ENCODE results near the gene ANGPTL7.

ANGPTL7 gene, protein sequence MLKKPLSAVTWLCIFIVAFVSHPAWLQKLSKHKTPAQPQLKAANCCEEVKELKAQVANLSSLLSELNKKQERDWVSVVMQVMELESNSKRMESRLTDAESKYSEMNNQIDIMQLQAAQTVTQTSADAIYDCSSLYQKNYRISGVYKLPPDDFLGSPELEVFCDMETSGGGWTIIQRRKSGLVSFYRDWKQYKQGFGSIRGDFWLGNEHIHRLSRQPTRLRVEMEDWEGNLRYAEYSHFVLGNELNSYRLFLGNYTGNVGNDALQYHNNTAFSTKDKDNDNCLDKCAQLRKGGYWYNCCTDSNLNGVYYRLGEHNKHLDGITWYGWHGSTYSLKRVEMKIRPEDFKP

DNA sequence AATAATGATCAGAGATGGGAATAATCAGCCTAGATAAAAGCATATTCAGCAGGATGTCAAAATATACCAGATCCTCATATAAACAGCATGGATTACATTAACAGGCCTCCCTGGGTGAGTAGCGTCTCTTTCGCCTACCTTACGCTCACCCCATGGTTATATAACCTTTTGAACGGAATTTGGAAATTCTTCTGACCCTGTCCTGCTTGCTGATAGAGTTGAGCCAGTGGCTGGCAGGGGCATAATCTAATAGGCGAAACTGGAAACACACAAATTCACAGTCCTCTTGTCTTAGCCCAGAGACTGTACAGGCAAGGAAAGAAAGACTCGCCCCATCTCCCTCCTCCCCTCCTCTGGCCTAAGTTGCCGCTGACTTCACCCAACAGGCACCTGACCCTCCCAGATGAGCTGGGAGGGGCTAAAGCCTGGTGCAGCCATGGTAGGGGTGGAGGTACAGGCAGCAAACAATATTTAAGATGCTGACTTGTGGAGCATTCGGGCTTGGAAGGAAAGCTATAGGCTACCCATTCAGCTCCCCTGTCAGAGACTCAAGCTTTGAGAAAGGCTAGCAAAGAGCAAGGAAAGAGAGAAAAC is at the start of gene ANGPTL7:
Gene ANGPTL7 (plus strand): TSS at position 498 of the 594 bp plus-strand sequence. CDS start 225 bp downstream, outside the sequence.
- DNase-seq (ENCODE audit: low read depth), result no peak
- TF ChIP-seq, protein P1, sequence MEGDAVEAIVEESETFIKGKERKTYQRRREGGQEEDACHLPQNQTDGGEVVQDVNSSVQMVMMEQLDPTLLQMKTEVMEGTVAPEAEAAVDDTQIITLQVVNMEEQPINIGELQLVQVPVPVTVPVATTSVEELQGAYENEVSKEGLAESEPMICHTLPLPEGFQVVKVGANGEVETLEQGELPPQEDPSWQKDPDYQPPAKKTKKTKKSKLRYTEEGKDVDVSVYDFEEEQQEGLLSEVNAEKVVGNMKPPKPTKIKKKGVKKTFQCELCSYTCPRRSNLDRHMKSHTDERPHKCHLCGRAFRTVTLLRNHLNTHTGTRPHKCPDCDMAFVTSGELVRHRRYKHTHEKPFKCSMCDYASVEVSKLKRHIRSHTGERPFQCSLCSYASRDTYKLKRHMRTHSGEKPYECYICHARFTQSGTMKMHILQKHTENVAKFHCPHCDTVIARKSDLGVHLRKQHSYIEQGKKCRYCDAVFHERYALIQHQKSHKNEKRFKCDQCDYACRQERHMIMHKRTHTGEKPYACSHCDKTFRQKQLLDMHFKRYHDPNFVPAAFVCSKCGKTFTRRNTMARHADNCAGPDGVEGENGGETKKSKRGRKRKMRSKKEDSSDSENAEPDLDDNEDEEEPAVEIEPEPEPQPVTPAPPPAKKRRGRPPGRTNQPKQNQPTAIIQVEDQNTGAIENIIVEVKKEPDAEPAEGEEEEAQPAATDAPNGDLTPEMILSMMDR (conservative IDR thresholded peaks at IDR 0.05; ENCODE audit: low read depth, low read length), result no peak
- no peak within 1 kb of the TSS for H3K4me3 ChIP-seq (ENCODE audit: low read length)

DNA sequence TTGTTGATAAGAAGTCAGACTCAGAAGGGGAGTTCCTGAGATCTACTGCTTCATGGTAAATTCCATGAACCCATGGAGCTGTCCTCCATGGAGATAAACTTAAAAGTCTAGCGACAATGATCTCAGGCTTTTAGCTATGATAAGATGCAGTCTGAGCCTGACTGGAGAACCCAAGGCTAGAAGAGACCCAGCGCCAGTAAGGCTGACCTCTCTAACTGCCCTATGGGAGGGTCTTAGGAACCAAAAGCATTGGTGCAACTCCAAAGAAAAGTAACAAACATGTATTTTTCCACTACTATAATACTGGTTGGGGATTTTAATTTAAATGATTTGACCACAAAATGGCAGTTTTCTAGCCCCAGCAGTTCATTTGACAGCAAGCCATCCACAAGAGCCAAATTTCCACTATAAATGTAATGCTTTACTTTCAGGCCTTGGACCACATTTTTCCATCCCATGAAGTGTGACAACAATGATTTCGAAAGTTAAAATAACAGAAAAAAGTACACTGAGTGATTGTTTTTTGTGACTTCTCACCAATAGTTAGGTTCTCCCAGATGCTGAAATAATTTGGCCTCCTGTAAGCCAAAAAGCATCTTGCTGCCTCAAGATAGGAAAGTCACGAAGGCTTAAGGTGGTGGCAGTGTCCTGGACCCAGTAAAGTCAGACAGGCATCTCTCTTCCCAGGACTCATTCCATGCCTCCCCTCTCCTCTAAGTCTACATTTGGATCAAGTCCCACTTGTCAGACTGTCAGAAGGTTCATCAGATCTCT is 46.4 kb upstream of the ANGPTL7 start:
- TF ChIP-seq, protein P1 (conservative IDR thresholded peaks at IDR 0.05; ENCODE audit: low read depth, low read length), result no peak
- H3K4me3 ChIP-seq (ENCODE audit: low read length), result no peak overlapping the region

DNA sequence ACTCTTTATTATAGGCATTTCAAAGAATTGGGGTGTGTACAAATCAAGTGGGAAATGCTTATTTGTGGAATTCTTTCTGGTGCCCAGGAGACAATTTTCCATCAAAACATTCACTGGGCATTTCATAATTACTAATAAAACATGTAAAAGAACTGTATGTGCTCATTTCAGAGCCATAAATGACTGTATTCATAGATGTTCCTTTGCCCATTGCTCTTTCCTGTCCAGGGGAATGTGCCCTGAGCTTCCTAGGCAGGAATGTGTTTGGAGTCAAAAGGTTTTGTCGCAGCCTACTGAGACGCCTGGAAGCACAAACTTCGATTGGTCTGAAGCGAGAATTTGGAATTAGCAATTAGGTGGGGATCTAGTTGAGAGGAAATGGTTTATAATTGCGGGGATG is 45.8 kb upstream of the ANGPTL7 start:
- no peak overlapping the region for H3K4me3 ChIP-seq (ENCODE audit: low read length)
- no peak for DNase-seq (ENCODE audit: low read depth)
- TF ChIP-seq, protein P1 (conservative IDR thresholded peaks at IDR 0.05; ENCODE audit: low read depth, low read length), result no peak

More for the DNA sequence above, 46.4 kb upstream of the ANGPTL7 start:
- DNase-seq (ENCODE audit: low read depth), result no peak

DNA sequence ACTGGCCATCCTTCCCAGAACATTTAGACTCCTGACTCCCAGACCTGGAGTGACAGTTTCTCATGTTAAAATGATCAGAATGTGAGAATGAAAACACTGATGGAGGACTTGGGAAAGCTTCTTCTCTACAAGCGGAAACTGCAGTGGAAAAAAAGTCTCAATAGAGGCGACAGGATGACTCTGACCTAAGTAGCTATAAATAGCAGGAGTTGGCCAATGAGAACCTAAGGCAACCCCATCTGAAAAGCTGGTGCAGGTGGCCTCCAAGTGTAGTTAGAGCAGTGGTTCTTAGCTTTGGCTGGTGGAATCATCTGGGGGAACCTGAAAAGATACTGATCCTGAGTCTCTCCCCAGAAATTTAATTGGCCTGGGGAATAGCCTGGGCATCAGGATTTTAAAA is 45.2 kb upstream of the ANGPTL7 start:
- no peak for DNase-seq (ENCODE audit: low read depth)
- H3K4me3 ChIP-seq (ENCODE audit: low read length), result no peak overlapping the region
- TF ChIP-seq, protein P1 (conservative IDR thresholded peaks at IDR 0.05; ENCODE audit: low read depth, low read length), result no peak

DNA sequence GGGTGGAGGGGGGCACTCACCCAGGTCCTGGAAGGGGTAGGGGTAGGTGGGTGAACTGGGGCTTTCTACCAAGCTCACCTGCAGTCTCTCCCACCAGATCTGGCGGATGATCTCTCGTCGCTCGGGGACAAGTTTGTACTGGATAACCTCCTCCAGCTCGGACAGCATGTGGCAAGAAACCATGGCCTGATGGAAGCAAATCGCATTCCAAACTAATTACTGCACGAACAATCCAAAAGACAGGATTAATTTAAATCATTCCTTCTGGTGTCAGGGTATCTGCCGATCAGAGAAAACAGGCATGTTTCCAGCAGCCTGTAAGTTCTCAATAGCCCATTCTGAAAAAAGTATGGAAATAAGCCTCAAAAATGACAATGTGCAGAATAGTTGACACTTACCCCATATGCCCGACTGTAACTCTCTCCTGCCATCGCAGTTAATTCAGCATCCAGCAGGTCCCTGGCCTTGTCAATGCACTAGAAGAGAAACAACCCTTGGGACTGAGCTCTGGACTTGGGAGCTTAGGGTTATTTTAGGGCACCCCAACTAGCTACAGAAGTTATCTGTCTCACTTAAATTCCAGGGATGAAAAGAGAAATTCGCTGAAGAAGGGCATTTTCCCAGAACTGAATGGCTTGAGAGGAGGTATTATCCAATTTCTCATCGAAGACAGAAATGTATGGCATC is 44.4 kb upstream of the ANGPTL7 start:
- DNase-seq (ENCODE audit: low read depth), result no peak
- TF ChIP-seq, protein P1 (conservative IDR thresholded peaks at IDR 0.05; ENCODE audit: low read depth, low read length), result no peak
- H3K4me3 ChIP-seq (ENCODE audit: low read length), result no peak overlapping the region

DNA sequence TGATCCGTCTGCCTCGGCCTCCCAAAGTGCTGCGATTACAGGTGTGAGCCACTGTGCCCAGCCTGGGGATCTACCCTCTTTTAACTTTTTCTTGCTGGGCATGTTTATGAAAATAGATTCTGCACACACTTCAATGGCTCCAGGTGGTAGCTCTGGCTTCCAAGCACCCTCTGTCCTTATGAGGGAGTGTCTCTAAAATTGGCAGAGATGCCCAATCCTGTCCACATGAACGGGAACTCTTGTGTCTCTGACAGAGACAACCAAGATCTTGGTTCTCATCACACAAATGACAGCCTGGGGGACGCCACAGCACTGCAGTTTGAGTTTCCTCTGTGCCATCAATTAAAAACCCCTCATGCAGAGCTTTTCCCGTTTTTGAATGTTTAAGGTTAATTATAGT is 43.4 kb upstream of the ANGPTL7 start:
- DNase-seq (ENCODE audit: low read depth), result no peak
- TF ChIP-seq, protein P1 (conservative IDR thresholded peaks at IDR 0.05; ENCODE audit: low read depth, low read length), result no peak
- no peak overlapping the region for H3K4me3 ChIP-seq (ENCODE audit: low read length)

Data from retinal pigment epithelial cell (primary cell).